HCT116 (cell line): ENCODE data around the gene STXBP5.

Experiments
- CEBPB ChIP-seq: IDR thresholded peaks from 2 replicates; pipeline ENCODE4 v1.6.1; 2012; ENCODE audit warnings: low read depth
- CTCF ChIP-seq, 3 experiments: fragments of 200-600 bp in 1 of 3; sonication (generic) in 1 of 3; IDR thresholded peaks in 2 of 3; conservative IDR thresholded peaks in 1 of 3; 2 replicates each; pipeline ENCODE4 v1.5.1; 2012 to 2017; ENCODE audit warnings: low read depth in 2 of 3, low read length in 2 of 3, antibody characterized with exemption in 1 of 3, borderline replicate concordance in 1 of 3, control low read depth in 1 of 3, mild to moderate bottlenecking in 1 of 3, mixed read lengths in 1 of 3, mixed run types in 1 of 3, moderate library complexity in 1 of 3; ENCODE audit not compliant: insufficient read depth in 1 of 3
- EGR1 ChIP-seq: IDR thresholded peaks from 2 replicates; pipeline ENCODE4 v1.6.1; 2012; ENCODE audit warnings: low read depth
- EZH2 ChIP-seq: fragments of 200-600 bp; sonication (generic); IDR thresholded peaks from 2 replicates; pipeline ENCODE4 v1.6.1; 2017; ENCODE audit warnings: antibody characterized with exemption, mixed run types
- EZH2phosphoT487 ChIP-seq: fragments of 200-600 bp; IDR thresholded peaks from 2 replicates; pipeline ENCODE4 v1.6.1; 2018; ENCODE audit warnings: antibody characterized with exemption, borderline replicate concordance
- JUND ChIP-seq: IDR thresholded peaks from 2 replicates; pipeline ENCODE4 v1.6.1; 2012
- POLR2A ChIP-seq: IDR thresholded peaks from 2 replicates; pipeline ENCODE4 v1.7.0; 2011; ENCODE audit warnings: borderline replicate concordance; ENCODE audit not compliant: insufficient read depth, insufficient read length; ENCODE audit errors: extremely low read depth
- POLR2AphosphoS5 ChIP-seq: IDR thresholded peaks from 2 replicates; pipeline ENCODE4 v1.6.1; 2011; ENCODE audit warnings: mild to moderate bottlenecking, low read depth, low read length, moderate library complexity
- REST ChIP-seq: IDR thresholded peaks from 2 replicates; pipeline ENCODE4 v1.6.1; 2012; ENCODE audit warnings: low read depth
- ZBTB33 ChIP-seq: IDR thresholded peaks from 2 replicates; pipeline ENCODE4 v1.6.1; 2011; ENCODE audit warnings: mild to moderate bottlenecking, low read length, moderate library complexity; ENCODE audit not compliant: insufficient replicate concordance; ENCODE audit errors: extremely low read depth
- ZNF274 ChIP-seq: fragments of 200-500 bp; sonication (Bioruptor generic); IDR thresholded peaks from 2 replicates; pipeline ENCODE4 v1.6.1; 2014; ENCODE audit warnings: mild to moderate bottlenecking, low read depth, low read length, inconsistent platforms

- no peak for TF ChIP-seq EGR1
- no peak for TF ChIP-seq CTCF (IDR thresholded peaks at IDR 0.05 in 2 of 3, conservative IDR thresholded peaks at IDR 0.05 in 1 of 3; ENCODE audit: borderline replicate concordance in 1 of 3, insufficient read depth in 1 of 3, low read depth in 2 of 3, low read length in 2 of 3)
- no peak for TF ChIP-seq POLR2AphosphoS5
- TF ChIP-seq JUND, result no peak
- TF ChIP-seq REST, result no peak
- TF ChIP-seq CEBPB, result no peak
- TF ChIP-seq POLR2A, result no peak
- no peak for TF ChIP-seq EZH2
- no peak for TF ChIP-seq ZBTB33
- TF ChIP-seq ZNF274, result no peak
- TF ChIP-seq EZH2phosphoT487, result no peak
These were observed 196.8 kb downstream of the STXBP5 start for GRCh38 chr6:147400968-147401367.
